VCaP (cell line): ENCODE results near the gene SLC43A2.
A peak's percentile ranks its signal among the peaks of the same experiment; 100 is the strongest.

Source experiments
- H3K27ac ChIP-seq: fragments of 450-650 bp; 2 replicates; pipeline ENCODE4 v1.5.1; 2017
- CTCF ChIP-seq: fragments of 450-650 bp; conservative IDR thresholded peaks from 2 replicates; pipeline ENCODE4 v1.5.1; 2017; ENCODE audit warnings: mild to moderate bottlenecking, moderate library complexity

The SLC43A2 gene

GRCh38 chr17:1651559-1651844, 22.9 kb upstream of the SLC43A2 start:
- H3K27ac ChIP-seq: peak overlapping the region; percentile 90
- TF ChIP-seq CTCF: no peak

- no peak for TF ChIP-seq CTCF
These were observed 22.3 kb upstream of the SLC43A2 start for GRCh38 chr17:1650731-1651558.

GRCh38 chr17:1649844-1650501, 21.3 kb upstream of the SLC43A2 start, which contains the start of gene RILP:
RILP (minus strand) TSS chr17:1649866; CDS start chr17:1649804, 62 bp downstream.
- peak within 1 kb of the TSS; percentile 90 for H3K27ac ChIP-seq
- TF ChIP-seq CTCF: no peak

More at GRCh38 chr17:1650731-1651558, 22.3 kb upstream of the SLC43A2 start:
- peak overlapping the region; percentile 90 for H3K27ac ChIP-seq

GRCh38 chr17:1648963-1649843, 20.6 kb upstream of the SLC43A2 start:
- peak; percentile 98 for TF ChIP-seq CTCF
- H3K27ac ChIP-seq: peak overlapping the region; percentile 90

GRCh38 chr17:1648173-1648962, 19.7 kb upstream of the SLC43A2 start:
- H3K27ac ChIP-seq: peak overlapping the region; percentile 90

GRCh38 chr17:1647802-1648171, 19.2 kb upstream of the SLC43A2 start:
- peak overlapping the region; percentile 90 for H3K27ac ChIP-seq
- no peak for TF ChIP-seq CTCF

More at GRCh38 chr17:1648173-1648962, 19.7 kb upstream of the SLC43A2 start:
- TF ChIP-seq CTCF: no peak
